ENCODE results near the gene CRYZ.
"Not testable (repeated sequence)": the region's sequence is repeated elsewhere in the genome, so short reads cannot be mapped to it uniquely, and the experiment has no call there.

CRYZ gene

GRCh38 chr1:74681851-74682250 is 51.0 kb downstream of the CRYZ start:
- DNase-seq (ENCODE audit: low spot score) (no peak), FAIRE-seq (no peak)

GRCh38 chr1:74681449-74681848 is 51.4 kb downstream of the CRYZ start:
- FAIRE-seq (no peak), DNase-seq (ENCODE audit: low spot score) (no peak)

DNA sequence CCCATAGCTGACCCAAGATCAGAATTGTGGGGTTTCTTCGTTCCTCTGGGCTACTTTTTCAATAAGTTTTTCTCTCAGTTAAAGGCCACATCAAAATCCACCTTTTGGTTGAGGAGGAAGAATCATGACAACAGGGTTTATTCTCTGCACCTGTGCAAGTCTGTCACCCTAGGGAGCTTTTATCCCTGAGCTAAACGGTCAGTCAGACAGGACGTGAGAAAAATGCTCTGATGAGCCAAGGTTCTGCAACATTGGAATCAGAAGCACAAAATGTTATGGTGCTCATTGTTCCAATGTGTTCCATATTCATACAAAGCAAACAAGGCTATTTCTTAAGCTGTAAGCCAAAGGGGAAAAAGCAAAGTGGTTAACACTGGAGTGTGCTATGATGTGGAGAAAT is 51.8 kb downstream of the CRYZ start:
- DNase-seq (ENCODE audit: low spot score) = no peak
- FAIRE-seq = no peak

DNA sequence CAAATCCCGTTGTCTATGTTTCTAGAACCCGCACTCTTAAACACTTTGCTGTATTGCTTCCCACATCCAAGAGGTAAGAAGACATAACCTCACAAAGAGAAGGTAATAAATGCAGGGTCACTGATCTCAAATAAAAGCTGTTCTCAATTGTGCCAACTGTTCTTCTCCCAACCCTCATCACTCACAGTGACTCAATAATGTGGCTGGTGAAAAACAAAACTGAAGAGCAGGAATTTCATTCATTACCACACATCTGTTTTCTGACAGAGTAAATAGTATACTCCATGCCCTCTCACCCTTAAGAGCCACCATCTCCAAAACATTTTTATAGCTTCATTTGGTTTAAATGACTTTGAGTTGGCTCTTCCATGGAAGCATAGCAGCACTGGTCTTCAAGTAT is 53.0 kb downstream of the CRYZ start:
- DNase-seq (ENCODE audit: low spot score) (no peak), FAIRE-seq (no peak)

DNA sequence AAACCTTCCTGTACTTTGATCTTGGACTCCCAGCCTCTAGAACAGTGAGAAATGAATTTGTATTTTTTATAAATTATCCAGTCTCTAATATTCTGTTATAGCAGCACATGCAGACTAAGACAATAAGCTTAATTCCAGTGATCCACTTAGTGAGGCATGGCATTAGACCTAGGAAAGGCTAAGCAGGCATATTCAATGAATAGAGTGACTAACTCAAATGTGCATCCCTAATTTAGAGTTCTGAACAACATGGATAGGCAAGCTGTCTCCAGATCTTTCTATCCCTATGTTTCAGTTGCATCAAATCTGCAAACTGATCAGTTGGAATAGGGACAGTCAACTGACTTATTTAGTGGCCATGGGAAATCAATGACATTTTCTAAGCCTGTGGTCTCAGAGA is 54.9 kb downstream of the CRYZ start:
- FAIRE-seq (no peak), DNase-seq (ENCODE audit: low spot score) (no peak)

DNA sequence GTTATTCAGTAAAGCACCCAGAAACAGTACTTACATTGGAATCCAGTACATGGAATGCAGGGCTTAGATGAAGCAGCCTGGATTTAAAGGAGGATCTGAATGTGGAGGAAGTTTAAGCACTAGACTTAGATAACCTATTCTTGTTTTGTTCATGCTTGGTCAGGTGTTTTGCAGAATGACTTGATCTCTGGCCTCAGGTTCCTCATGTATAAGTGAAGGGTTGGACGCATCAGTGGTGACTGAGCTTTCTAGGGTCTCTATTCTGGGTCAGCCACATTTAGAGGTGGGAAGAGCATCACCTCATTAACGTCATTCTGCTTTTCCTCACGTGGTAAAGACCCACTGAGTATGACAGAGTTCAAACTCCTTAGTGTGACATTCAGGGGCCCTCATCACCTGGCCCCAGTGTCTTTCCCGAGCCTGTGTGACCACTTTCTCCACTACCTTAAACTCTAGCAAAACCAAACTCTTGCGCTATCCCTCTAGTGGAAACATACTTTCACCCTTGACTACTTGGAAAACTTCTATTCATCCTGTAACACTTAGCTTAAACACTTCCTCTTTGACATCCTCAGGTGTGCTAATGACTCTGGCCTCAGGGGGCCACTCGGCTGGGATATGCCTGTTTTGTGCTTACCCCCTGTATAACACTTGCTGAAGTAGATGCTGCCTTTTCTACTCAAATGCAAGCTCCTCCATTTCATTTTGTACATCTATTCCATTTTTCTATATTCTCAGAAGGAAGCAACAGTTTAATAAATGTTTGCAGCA is 58.4 kb downstream of the CRYZ start:
- no peak for FAIRE-seq
- DNase-seq (ENCODE audit: low spot score) = no peak

DNA sequence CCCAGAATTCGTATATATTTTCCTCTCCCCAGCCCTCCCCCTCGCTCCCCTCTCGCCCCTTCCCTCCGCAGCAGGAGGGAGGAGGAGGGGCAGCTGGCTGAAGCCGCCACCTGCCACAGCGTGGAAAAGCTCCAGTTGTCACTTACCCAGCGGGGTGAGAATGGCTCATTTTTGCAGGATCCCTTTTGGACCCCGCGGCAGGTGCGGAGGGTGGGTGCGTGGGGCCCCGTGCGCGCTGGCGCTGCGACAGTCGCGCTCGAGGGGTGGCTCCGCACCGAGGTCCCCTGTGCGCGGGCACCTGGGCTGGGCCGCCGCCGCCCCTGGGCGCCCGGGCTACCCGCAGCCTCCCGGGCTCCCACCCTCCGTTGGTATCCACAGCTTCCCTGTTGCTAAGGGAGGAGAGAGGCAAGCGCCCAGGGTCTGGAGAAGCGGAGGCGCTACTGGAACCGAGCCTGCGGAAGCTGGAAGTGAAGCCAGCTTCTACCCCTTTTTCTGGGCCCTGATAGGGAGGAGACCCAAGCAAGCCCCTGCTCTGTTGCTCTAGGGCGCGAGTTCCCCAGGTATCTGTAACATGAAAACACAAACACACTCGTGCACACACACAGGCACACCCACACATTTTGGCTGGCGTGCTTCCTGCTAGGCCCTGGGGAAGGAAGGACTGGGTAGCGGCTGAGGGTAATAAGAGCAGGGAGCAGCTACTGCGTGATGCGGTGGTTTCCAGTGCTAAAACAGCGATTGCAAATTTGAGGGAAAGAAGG is 59.3 kb downstream of the CRYZ start, which contains the start of gene ERICH3:
TSS of gene ERICH3 (minus strand) at position 442 of the 761 bp plus-strand sequence. CDS start at position 169, 273 bp downstream.
- no peak for DNase-seq (ENCODE audit: low spot score)
- no peak for FAIRE-seq

DNA sequence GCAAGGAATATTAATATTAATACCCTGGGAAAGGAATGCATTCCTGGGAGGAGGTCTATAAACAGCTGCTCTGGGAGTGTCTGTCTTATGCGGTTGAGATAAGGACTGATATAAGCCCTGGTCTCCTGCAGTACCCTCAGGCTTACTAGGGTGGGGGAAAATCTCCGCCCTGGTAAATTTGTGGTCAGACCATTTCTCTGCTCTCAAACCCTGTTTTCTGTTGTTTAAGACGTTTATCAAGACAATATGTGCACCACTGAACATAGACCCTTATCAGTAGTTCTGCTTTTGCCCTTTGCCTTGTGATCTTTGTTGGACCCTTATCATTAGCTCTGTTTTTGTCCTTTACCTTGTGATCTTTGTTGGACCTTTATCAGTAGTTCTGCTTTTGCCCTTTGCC is 62.0 kb downstream of the CRYZ start:
- DNase-seq (ENCODE audit: low spot score); FAIRE-seq: not testable (repeated sequence)

Measured in urothelium cell line (cell line).